Suprapubic skin (tissue), 4 donors: ENCODE measurements around the gene CCNB1IP1.
"Not testable (repeated sequence)": the region's sequence is repeated elsewhere in the genome, so short reads cannot be mapped to it uniquely, and the experiment has no call there.

Experiments
- EP300 ChIP-seq: sonication (generic); formaldehyde crosslinking; IDR thresholded peaks from one replicate; pipeline ENCODE4 v1.6.1; 2017; ENCODE audit warnings: antibody characterized with exemption
- POLR2AphosphoS5 ChIP-seq, 3 donors: sonication (generic); formaldehyde crosslinking; IDR thresholded peaks; one replicate each; pipeline ENCODE4 v1.6.1; 2017; ENCODE audit warnings: antibody characterized with exemption in 3 of 3
- TF ChIP-seq, protein P1 (sequence below), 2 donors: fragments of 200-600 bp in 1 of 2; fragments of 450-650 bp in 1 of 2; sonication (generic) in 1 of 2; IDR thresholded peaks; one replicate each; pipeline ENCODE4 v1.5.1; 2016 to 2019; ENCODE audit warnings: antibody characterized with exemption in 2 of 2, mild to moderate bottlenecking in 1 of 2, moderate library complexity in 1 of 2

DNA sequence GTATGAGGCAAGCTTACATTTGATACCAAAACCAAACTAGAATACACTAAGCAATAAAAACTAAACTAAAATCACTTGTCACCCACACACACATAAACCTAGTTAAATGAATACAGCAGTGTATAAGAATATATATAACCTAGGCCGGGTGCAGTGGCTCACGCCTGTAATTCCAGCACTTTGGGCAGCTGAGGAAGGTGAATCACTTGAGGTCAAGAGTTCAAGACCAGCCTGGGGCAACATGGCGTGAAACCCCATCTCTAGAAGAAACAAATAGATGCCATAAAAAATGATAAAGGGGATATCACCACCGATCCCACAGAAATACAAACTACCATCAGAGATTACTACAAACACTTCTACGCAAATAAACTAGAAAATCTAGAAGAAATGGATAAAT lies 68.7 kb downstream of the CCNB1IP1 start:
- TF ChIP-seq, protein P1, sequence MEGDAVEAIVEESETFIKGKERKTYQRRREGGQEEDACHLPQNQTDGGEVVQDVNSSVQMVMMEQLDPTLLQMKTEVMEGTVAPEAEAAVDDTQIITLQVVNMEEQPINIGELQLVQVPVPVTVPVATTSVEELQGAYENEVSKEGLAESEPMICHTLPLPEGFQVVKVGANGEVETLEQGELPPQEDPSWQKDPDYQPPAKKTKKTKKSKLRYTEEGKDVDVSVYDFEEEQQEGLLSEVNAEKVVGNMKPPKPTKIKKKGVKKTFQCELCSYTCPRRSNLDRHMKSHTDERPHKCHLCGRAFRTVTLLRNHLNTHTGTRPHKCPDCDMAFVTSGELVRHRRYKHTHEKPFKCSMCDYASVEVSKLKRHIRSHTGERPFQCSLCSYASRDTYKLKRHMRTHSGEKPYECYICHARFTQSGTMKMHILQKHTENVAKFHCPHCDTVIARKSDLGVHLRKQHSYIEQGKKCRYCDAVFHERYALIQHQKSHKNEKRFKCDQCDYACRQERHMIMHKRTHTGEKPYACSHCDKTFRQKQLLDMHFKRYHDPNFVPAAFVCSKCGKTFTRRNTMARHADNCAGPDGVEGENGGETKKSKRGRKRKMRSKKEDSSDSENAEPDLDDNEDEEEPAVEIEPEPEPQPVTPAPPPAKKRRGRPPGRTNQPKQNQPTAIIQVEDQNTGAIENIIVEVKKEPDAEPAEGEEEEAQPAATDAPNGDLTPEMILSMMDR (IDR thresholded peaks at IDR 0.05), result not testable (repeated sequence)
- TF ChIP-seq EP300; POLR2AphosphoS5 (IDR thresholded peaks at IDR 0.05): not testable (repeated sequence)
